HG03196 (cell line): ENCODE measurements around the gene VAC14.
"Not testable (repeated sequence)": the region's sequence is repeated elsewhere in the genome, so short reads cannot be mapped to it uniquely, and the experiment has no call there.

ENCODE experiments used
- ATAC-seq: cut with Tn5 transposase; IDR thresholded peaks from one replicate; pipeline ENCODE4 v1.9.1; 2021; ENCODE audit not compliant: unreplicated experiment

VAC14 gene

DNA sequence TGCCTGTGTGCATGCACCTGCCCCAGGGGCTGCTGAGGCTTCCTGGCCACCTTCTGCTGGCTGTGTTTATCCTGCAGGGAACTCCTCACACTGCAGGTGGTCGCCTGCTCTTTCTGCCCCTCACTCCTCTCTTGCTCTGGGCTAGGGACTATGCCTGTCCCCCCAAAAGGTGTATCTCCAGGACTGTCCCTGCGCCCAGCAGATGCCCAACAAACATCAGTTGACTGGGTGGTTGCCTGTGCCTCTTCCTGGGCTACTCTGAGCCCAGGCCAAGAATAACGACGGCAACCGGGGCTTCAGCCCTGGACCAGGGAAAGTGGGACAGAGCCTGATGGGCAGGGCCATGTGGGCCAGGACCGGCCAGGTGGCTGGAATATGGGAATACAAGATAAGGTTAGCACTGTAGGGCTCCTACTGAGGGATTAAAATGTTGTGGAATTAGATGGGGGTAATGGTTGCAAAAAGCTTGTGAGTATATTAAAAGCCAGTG, 55.4 kb downstream of the VAC14 start:
- no peak for ATAC-seq

DNA sequence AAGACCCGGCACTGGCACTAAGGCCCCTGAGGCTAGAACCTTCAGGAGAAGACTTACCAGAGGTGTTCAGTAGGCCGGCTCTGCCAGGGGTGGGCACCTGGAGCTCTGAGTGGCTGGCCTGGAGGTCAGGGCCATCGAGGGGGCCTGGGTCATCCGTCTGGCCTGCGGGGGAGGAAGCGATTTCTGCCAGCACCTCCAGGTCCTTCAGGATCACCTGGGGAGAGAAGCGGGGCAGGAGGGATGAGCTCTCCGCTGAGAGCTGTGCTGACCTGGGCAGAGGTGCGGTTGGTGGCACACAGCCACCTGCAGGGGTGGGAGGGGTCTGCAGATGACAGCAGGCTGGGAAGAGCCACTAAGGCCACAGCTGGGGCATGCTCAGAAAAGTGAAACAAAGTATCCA, 56.6 kb downstream of the VAC14 start:
- ATAC-seq = no peak

DNA sequence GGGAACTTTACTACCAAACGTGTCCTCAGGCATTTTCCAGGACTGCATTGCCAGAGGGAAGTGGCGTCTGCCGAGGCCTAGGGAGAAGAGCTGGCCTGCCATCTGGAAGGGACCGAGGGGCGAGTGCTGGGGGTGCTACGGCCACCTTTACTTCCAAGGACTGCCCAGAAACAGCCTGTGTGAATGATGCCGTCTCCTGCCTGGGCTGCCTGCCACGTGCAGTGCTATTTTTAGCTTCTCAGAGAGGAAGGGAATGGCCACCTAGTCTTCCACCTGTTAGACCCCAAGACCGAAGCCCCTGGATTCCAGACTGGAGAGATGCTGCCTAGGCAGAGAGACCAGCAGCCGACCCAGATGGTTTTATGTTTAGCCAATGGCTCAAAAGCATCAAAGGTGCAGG, 57.2 kb downstream of the VAC14 start:
- no peak for ATAC-seq

DNA sequence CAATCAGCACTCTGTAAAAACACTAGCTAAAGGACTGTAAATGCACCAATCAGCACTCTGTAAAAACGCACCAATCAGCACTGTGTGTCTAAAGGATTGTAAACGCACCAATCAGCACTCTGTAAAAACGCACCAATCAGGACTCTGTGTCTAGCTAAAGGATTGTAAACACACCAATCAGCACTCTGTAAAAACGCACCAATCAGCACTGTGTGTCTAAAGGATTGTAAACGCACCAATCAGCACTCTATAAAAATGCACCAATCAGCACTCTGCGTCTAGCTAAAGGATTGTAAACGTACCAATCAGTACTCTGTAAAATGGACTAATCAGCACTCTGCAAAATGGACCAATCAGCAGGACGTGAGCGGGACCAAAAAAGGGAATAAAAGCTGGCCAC, 58.0 kb downstream of the VAC14 start:
- not testable (repeated sequence) for ATAC-seq

DNA sequence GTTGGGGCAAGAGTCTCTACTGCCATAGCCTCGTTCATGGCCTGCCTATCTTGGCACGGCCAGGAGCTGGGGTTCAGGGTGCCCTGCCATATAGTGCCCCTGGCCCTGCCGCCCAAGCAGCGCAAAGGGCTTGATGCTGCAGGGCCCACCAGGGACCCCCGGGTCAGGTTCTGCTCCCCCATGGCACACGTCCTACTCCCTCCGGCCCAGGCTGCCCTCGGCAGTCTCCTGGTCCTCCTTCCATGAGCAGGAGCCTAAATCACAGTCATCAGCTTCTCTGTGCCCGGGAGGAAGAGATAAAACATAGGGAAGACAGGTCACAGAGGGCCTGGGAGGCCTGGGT, 59.2 kb downstream of the VAC14 start:
- ATAC-seq = no peak

DNA sequence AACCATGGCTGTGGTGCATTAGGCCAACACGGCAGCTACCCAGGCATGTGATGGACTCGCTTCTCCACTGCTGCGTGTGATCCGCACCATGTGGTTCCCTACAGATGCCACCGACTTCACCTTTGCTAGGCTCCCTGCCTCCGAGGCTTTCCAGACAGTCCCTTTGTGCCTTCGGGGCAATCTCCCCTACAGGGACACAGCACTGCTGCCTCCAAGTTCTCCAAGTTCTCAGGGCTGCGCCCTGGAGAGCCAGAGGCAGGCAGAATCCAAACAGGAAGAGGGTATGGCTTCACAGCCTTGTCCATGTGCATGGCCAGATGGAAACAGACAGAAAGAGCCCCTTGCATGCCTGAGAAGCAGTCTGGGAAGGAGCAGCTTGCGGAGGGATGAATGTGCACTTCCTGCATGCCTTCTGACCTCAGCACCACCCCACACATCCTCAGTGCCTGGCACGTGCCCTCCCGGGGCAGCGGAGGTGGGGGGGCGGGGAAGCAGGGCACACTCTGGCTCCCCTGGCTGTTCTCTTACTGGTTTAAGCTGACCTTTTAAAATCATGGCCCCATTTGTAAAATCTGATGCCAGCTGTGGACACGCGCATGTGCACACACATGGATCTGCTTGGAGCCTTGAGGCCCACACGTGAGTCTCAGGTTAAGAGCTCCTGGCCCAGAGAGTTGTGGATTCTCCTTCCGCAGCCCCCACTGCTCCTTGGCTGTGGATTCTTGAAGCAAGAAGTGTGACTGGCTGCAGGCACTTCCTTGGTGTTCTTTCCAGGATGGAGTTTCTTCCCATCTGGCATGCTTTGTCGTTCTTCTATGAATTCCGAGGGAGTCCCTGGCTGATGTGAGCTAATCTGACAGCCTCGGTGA, 59.8 kb downstream of the VAC14 start:
- no peak for ATAC-seq

DNA sequence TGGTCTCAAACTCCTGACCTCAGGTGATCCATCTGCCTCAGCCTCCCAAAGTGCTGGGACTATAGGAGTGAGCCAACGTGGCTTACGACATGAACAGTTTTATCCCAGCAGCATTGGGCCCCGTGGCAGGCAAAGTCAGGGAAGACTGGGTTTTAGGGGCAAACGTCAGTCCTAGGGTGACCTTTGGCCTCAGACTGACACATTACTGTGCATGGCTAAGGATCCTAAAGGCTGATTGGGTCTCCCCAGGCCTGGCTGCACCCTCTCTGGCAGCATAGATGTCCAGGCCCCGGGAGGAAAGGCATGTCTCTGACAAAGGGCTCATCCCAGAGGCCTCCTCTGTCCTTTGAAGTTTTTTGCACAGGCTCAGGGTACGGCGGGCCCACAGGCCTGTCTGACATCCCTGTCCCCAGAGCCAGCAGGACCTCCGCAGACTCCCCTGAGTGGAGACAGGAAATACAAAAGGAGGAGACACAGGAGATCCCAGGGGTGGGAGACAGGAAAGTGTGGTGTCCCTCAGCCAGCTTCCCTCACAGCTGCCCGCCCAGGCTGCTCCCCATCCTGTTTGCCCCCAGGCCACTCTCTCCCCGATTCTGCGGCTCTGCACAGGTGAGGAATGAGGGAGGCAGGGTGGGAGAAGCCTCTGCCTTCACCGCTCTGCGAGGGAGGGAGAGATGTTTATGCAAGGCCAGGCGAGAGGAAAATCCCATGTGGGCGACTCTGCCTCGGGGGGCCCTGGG, 60.6 kb downstream of the VAC14 start:
- no peak for ATAC-seq

DNA sequence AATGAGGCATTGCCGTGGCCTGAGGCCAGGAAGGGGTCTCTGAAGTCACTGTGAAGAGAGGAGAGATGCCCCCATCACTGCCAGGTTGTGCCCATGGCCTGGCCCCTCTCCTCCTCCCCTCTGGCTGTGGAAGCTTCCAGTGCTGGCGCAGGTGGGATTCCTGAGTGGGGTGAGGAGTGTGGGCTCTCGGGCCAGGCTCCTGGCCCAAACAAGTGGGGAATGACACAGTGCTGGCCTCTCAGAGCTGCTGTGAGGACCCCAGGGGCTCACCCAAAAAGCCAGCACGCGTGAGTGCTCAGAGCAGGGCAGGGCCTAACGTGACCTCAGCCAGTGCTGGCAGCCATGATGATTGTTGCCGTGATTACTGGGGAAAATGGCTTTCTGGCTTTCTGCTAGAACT, 61.6 kb downstream of the VAC14 start:
- no peak for ATAC-seq

DNA sequence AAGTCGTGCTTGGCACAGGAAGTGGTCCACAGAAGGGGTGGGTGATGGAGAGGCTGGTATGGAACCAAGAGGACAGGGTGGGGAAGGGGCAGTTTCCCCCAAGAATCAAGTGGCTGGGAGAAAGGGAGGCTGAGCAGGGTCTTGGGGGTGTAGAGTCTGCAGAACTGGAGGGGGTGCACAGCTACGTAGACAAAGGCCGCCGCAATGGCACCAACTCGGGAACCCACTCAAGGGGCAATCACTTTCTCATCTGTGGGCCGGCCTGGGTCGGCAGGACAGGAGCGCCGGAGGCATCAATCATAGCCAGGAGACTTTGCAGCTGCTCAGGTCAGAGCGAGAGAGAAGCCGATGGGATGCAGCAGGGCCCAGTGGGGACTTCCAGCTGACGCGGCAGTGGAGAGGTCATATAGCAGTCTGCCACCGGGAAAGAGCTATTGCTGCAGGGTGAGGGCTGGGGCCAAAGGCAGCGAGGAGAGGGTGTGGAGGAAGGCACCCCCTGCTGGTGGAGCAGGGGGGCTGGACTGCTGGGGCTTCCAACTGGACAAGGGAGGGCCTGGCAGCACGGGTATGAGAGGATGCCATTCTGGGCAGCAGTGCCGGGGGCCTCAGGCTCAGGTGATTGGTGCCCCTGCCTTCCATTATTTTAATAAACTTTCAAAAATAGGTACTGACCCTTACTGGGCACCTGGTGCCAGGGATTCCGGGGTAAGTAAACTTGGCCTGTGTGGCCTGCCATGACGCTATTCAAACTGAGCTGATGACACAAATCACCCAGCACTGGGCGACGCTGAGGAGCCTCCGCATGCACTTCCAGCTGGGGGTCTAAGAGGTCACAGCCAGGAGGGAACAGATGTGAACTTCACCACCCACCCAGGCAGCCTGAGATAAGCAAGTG, 62.6 kb downstream of the VAC14 start:
- ATAC-seq = no peak

DNA sequence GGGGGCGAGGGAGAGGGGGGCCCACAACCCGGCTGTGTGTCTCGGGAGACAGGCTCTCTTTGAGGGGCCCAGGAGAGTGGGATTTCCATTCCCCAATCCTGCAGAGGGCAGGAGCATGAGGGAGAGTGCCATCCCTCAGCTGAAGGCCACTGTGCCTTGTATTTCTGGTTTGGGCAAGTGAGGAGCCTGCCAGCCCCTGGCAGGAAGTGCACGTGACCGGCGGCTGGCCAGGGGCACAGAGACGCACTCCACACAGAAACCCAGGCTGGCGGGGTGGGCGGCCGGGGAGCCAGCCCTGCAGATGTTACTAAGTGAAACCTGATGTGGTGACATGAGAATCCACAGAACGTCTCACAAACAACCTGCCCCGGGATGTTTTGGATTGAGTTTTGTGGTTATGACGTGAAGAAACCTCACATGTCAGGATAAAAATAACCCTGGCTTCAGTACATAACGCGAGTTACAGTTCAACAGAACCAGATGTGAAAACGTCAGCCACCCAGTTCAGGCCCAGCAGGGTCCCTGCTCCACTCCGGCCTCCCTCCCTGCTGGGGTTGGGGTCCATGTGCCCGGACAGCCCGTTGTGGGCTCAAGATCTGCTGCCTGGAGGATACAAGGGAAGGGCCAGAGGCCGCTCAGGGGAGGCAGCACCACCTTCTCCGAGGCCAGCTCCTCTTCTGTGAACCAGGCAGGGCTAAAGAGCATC, 63.4 kb downstream of the VAC14 start:
- peak; percentile 81 for ATAC-seq

DNA sequence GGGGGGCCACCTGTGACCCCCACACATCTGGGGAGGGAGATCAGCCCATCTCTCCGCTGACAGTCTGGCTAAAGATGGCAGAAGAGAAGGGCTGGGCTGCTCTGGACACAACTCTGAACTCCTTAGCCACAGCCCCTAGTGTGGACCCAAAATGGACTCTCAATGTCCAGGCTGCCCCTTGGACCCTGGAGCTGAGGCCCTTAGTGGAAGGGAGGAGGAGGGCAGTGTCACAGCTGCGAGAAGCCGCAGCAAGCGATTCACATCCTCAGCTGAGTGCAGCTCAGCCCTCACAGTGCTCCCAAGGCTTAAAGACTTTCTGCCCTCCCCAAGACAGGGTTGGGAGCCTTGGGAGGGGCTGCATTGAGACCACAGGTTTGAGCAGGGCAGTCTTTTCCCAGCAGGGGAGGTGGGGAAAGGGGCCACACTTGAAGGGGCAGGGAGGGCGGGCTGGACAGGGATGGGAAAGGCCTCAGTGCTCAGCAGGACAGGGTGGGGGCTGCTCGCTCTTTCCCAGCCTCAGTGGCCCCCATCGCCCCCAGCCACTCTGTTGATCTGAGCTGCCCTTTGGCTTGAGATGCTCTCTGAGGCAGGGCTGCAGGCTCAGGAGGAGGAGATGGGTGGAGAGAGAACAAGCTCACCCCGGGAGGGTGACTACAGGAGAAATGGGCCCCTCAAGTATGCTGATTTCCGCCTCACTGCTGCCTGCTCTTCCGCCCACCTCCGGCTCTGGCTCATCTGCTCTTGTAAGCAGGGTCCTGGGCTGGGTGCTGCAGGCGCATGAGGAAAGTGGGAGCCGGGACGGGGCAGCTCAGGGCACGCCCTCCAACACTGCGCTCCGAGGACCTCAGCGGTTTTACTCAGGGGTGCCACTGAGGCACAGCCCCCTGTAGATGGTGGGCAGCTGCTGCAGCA, 64.2 kb downstream of the VAC14 start:
- ATAC-seq = no peak

DNA sequence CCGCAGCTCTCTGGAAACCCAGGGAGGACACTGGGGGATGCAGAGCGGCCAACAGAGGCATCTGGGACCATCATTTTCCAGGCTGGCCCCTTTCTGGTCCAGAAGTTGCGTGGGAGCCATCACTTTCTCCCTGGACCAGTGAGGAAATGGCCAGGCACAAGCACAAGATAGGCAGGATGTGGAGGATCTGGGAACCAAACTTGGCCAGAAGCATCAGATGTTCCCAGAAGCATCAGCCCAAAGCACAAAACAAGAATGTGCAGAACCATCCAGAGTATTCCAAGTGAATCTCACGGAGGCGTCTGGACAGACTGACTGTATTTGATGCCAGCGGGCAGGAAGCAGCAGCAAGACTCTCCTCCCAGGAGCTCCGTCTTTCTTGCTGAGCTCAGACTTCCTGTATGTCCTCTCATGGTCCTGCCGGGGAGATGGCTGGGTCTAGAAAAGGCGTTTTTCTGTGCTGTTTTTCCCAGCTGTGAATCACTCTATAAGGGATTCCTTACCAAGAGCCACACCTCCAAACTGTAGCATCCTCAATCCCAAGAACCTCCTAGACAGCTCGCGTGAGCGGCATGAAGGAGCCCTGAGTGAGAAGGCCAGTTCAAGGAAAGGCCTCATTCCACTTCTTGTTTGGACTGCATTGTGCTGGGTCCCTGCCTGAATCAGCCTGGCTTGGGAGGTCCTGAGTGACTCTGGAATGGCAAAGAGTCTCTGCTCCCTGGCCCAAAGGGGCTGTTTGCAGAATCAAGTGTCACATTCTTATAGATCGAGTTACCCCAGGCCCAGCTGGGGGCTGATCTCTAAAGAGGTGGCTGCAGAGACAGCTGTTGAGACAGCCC, 65.6 kb downstream of the VAC14 start:
- ATAC-seq = no peak

DNA sequence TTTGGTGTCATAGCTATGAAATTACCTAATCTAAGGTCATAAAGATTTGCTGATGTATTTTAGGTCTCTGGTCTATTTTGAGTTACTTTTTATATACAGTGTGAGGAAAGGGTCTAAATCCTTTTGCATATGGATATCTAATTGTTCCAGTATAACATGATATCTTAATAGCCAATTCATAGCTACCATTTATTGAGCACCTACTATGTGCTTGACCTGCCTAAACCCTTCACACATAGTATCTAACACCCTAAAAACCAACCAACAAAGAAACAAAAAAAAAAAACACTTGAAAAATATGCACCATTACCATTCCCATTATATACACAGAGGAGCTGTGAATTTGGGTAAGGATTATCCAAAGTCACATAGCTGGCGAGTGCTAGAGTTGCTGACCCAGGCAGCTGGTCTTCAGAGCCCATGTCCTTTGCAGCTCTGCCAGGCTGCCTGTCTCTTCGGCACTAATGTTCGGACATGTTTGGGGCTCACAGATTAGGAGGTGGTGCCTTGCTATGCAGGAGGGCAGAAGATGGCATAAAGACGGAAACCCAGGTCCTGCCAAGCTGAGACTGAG, 66.3 kb downstream of the VAC14 start:
- no peak for ATAC-seq

DNA sequence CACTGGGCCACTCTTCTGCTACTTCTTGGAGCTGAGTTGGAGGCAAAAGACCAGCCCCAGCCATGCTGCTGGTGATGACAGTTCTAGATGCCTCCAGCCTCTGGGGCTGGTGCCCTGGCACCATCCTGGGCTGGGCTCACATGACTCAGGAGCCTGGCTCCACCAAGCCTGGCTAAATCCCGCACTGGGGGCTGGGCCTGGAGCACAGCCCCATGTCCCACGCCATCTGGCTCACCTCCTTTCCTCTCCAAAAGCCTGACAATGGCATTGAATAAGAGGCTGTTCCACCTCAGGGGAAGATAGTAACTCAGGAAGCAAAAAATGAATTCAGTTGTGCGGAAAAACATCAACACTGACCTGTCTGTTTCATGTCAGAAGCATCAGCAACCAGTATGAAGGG, 70.0 kb downstream of the VAC14 start:
- no peak for ATAC-seq

DNA sequence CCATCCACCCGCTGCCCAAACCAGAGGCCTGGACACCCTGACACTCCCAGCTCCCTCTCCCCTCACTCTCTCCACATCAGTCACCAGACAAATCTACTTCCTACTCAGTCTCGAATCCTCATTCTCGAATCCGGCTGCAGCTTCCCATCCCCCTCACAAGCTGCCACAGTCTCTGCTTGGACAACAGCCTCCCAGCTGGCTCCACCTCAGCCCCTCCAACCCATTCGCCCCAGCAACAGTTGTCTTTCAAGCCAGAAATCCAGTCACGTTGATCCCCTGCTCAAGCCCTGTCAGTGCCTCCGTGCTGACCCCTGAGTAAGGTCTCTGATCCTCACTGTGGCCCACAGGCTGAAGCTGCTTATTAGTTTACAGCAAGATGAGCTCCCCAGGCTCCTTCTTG, 70.9 kb downstream of the VAC14 start:
- ATAC-seq = no peak

DNA sequence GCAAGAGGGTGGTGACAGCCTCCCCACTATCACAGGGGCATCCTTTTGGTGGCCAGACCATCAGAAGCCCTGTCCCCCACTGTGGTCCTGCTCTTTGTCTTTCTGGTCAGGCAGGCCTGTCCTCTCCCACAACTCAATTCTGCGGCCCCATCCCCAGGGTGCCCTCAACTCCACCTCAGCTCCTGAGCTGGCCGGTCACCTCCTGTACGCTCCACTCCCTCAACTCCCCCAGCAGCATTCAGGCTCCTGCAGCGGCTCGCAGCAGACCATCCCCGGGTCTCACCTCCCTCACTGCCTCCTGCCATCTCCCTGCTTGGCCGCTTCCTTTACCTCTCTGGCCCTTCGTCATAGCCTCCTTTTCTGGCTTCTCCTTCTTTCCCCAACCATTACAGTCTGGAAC, 71.7 kb downstream of the VAC14 start:
- ATAC-seq = no peak

DNA sequence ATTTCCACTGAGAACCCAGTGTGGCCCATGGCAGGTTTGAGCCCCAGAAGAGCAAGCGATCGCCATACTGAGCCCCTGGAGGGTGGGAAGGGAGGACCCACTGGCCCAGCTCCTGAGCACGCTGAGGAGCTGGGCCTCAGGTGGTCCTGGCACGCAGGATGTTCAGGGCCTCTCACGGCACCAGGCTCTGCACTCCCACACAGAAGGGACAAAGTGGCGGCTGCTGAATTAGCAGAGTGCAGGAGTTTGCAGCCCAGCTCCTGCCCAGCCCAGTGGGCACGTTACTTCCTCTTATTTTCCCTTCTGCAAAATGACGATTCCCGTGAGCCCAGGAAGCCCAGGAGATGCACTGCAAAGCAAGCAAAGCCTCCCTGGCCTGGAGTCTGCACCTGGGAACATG, 72.8 kb downstream of the VAC14 start:
- ATAC-seq = no peak

DNA sequence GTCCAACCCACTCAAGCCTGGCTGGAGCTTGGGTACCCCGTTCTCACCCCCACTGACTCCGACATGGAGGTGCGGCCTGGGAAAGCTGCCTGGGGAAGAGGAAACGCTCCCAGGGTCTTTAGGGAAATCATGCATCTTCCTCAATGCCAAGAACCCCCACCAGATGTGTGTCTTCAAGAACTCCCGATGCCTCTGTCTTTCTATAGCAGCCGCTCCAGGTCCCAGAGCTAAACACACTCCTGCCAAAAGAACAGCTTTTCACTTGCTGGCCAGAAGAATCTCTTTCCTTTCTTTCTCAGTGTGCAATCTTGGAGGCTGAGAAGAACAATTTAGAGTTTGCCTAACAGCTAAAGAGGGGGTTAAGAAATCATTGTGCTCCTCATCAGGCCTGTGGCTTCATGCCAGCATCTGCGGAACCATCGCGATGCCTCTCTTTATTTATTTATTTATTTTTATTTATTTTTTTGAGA, 74.0 kb downstream of the VAC14 start:
- ATAC-seq = no peak
